Measurements from ENCODE around the gene PPDPF.

PPDPF gene

DNA sequence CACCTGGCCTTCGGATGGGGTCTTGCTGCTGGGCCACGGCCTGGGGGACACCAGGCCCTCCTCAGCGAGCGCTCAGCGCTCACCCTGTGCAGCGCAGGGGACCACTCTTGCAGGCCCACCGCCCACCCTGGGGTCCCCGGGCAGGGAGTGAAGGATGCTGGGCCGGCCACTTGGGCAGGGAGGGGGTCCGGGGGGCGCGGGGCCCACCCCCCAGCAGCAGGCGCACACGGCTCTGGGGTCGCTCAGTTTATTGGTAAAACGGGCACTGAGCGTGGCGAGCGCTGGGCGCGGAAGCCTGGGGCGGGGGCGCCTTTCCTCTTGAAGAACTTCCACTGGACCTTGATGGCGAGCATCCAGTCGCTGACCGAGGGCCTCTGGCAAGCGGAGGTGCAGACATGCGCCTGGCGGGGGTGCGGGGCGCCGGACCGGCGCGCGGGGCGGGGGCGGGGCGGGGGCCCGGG is 32.8 kb upstream of the PPDPF start:
- no peak for DNase-seq (ENCODE audit: low read depth in 2 of 2)

DNA sequence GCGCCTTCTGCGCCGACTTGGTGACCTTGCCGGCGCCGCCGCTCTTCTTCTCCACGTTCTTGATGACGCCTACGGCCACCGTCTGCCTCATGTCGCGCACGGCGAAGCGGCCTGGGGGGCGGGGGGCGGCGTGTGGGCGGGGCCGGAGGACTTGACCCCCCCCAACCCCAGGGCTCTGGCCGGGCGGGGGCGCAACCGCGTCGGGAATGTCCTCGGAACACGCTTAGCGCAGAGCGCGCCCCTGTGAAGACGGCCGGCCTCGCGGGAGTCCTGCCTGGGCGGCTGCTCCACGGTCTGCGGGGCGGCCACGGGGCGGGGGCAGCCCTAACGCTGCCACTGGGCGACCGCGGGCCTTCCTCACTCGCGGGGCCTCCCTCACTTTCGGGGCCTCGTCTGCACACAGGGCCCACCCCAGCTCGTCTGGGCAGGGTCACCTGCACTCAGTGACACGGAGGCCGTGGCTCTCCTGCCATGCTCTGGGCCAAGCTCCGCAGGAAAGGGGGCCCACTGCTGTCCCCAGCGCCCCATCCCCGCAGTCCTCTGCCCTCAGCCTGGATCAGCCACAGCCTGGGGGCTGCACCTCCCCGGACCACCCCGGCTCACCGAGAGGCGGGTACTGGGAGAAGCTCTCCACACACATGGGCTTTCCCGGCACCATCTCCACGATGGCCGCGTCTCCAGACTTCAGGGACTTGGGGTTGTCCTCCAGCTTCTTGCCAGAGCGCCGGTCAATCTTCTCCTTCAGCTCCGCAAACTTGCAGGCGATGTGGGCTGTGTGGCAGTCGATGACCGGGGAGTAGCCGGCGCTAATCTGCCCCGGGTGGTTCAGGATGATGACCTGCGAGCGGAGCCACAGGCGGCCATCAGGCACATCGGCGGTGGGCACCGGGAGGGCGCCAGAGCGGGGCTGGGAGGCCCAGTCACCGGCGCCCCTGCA is 32.0 kb upstream of the PPDPF start:
- DNase-seq (ENCODE audit: low read depth in 2 of 2): no peak

DNA sequence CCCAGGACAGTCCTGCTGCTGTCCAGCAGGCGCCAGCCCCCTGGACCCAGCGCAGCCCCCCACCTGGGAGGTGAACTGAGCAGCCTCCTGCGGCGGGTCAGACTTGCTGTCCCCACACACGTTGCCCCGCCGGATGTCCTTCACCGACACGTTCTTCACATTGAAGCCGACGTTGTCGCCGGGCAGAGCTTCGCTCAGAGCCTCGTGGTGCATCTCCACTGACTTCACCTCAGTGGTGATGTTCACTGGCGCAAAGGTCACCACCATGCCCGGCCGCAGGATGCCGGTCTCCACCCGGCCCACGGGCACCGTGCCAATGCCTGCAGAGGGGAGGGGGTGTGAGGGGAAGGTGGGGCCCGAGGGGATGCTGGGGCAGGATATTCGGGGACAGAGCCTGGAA is 30.1 kb upstream of the PPDPF start:
- no peak for DNase-seq (ENCODE audit: low read depth in 2 of 2)

DNA sequence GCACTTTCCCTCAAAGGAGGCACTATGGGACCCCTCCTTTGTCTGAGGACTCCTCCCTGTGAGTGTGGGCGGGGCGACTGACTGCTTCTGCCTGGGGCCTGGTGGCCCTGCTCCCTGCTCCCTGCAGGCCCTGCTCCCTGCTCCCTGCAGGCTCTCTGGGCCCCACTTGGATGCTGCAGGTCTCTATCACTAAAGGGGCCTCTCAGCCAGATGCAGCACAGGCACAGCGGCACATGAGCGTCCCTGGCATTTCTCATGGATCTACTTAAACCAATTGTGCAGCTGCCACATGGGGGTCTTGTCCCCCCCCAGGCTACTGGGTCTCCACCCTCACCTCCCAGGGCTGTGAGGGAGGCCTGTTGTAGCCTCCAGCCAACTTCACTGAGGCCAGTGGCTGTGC is 29.5 kb upstream of the PPDPF start:
- DNase-seq (ENCODE audit: low read depth in 2 of 2): no peak

DNA sequence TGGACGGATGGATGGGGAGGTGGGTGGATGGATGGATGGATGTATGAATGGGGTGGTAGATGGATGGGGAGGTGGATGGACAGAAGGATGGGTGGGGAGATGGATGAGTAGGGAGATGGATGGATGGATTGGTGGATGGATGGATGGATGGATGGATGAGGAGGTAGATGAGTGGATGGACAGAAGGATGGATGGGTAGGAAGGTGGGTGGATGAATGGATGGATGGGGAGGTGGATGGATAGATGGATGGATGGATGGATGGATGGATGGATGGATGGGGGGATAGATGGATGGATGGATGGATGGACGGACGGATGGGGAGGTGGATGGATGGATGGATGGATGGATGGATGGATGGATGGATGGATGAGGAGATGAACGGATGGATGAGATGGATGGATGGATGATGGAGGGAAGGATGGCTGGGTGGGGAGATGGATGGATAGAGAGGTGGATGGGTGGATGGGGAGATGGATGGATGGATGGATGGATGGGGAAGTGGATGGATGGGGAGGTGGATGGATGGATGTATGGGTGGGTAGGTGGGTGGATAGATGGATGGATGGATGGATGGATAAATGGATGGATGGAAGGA is 28.8 kb upstream of the PPDPF start:
- DNase-seq (ENCODE audit: low read depth in 2 of 2): no peak

DNA sequence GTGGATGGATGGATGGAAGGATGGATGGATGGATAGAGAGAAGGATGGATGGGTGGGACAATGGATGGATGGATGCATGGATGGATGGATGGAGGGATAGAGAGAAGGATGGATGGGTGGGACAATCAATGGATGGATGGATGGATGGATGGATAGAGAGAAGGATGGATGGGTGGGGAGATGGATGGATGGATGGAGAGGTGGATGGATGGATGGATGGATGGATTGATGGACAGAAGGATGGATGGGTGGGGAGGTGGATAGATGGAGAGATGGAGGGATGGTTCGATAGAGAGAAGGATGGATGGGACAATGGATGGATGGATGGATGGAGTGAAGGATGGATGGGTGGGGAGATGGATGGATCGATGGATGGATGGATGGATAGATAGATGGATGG is 28.0 kb upstream of the PPDPF start:
- no peak for DNase-seq (ENCODE audit: low read depth in 2 of 2)

DNA sequence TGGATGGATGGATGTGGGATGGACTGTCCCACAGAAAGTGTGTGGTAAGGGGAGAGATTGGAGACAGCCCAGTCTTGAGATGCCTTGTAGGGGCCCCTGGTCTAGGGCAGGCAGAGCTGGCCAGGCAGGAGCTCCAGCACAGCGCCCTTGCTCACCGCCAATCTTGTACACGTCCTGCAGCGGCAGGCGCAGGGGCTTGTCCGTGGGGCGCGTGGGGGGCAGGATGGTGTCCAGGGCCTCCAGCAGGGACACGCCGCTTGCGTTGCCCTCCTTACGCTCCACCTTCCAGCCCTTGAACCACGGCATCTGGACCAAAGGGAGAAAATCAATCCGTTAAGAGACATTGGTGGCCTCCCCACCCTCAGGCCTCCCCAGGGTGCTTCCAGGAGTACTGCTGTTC is 27.6 kb upstream of the PPDPF start:
- DNase-seq (ENCODE audit: low read depth in 2 of 2): no peak

DNA sequence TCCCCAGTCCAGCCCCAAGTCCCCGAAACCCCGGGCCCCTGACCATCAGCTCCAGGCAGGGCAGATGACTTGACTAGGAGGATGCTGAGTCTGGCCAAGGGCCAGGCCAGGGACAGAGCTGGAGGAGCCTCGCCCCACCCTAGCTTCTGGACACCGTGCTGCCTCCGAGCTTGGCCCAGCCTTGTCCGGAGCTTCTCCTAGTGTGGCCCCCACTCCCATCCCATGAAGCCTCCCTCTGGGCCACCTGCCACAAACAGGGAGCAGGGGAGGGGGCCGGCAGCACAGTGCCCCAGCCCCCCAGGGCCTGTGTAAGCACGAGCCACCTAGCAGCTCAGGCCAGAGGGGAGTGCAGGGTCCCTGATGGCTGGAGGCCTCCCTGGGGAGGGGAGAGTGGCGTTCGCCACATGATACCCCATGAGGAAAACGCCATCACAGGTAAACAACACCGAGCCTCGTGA is 27.0 kb upstream of the PPDPF start:
- DNase-seq (ENCODE audit: low read depth in 2 of 2): no peak

DNA sequence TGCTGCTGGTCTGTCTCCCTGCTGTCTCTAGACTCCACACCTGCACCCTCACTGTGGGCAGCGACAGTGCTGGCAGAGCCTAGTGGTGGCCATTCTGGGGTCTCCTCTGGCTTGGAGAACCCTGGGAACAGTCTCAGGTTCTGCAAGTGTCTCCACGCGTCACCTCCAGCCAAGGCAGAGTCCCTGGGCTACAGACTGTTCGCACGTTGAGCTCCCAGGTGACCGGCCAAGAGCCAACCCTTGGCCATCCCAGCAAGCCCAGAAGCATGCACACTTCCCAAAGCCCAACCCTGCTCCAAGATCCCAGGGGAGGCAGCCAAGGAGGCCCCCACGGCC is 26.5 kb upstream of the PPDPF start:
- DNase-seq (ENCODE audit: low read depth in 2 of 2): no peak

DNA sequence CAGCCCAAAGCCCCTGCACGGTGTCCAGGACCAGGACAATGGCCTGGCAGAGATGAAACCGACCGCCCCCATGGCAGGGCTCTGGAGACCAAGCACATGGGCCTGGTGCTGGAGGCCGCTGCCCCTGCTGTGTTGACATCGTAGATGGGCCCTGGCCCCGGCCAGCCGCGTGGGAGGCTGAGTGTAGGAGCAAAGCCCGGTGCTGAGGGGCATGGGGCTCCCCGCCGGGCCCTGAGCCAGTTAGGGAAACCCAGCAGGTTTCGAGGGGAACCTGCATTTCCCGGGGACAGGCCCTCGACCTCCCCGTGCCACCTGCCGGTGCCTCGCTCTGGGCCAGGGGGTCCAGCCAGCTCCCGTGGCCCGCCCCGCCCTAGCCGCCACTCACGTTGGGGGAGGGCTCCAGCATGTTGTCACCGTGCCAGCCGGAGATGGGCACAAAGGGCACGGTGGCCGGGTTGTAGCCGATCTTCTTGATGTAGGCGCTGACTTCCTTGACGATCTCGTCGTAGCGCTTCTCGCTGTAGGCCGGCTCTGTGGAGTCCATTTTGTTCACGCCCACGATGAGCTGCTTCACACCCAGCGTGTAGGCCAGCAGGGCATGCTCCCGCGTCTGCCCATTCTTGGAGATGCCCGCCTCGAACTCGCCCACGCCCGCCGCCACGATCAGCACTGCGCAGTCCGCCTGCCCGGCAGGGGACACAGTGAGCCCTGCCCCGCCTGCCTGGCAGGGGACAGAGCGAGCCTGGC is 26.0 kb upstream of the PPDPF start:
- DNase-seq (ENCODE audit: low read depth in 2 of 2): no peak

DNA sequence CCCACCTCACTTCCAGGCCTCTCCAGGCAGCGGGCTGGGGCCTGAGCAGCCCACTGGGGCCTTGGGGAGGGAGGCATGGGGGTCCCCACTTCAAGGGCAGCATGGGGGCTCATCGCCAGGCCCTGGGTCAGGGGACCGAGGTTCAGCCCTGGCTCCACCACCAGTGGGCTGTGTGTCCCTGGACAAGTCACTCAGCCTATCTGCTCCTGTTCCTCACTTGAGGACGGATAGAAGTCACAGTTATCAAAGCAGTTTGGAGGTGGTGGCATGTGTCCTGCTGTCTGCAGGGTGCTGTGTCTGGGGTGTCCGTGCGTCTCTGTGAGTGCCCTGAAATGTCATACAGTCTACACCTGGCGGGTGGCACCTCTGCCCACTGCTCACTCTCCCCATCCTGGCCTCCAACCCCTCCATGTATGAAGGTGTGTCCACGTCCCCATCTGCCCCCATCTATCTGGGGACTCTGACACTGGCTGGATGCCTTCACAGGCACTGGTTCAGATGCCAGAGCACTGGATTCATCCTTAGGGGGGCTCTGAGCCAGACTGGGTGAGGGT is 25.3 kb upstream of the PPDPF start:
- no peak for DNase-seq (ENCODE audit: low read depth in 2 of 2)

DNA sequence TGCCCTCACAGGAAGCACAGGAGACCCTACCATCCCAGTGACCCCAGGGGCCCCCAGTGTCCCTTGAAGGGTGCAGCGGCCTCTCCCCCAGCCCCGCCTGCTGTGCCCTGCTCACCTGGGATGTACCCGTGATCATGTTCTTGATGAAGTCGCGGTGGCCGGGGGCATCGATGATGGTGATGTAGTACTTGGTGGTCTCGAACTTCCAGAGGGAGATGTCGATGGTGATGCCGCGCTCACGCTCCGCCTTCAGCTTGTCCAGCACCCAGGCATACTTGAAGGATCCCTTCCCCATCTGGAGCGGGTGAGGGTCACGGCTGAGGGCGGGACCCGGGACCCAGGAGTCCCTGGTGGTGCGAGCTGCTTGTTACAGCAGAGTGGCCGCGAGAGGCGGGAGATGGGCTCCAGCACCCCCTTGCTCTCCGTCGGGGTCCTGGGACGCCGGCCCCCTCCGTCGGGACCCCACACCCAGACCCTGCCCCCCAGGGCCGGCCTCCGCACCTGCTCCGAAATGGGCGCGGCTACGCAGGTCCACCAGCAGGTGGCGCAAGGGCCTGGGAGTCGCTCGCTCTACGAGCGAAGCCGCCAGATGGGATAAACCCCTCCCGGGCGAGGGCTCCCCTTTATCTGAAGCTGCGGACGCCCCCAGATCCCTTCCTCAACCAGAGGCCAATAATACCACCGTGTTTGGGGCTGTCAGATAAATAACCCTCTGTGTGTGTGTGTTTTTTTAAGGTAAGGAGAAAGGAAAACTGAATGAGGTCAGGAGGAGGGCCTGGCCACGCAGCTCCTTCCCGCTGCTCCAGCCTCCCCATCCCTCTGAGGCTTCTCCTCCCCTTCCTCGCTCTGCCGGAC is 24.6 kb upstream of the PPDPF start:
- DNase-seq (ENCODE audit: low read depth in 2 of 2): peak; percentile 50 to 59

DNA sequence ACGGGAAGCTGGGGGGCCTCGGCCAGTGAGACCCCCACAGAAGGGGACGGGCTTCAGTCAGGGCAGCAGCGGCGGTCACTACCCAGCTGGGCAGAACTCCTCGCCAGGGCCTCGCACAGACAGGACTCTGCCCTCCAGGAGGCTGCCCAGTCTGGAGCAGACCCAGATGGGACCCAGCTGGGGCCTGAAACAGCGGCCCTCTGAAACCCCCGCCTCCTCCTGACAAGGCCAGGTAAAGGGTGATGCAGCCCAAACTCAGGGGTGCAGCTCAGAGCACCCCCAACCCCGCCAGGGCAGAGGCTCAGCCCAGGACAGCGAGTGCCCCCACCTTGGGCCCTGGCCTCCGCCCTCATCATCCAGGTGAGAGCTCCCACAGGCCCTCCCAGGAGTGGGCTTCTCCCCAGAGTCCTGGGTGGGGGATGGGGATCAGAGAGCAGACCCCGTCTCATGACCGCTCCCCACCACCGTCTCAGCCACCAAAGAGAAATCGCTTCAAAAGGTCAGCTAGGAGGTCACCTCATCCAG is 23.9 kb upstream of the PPDPF start:
- DNase-seq (ENCODE audit: low read depth in 2 of 2): no peak

DNA sequence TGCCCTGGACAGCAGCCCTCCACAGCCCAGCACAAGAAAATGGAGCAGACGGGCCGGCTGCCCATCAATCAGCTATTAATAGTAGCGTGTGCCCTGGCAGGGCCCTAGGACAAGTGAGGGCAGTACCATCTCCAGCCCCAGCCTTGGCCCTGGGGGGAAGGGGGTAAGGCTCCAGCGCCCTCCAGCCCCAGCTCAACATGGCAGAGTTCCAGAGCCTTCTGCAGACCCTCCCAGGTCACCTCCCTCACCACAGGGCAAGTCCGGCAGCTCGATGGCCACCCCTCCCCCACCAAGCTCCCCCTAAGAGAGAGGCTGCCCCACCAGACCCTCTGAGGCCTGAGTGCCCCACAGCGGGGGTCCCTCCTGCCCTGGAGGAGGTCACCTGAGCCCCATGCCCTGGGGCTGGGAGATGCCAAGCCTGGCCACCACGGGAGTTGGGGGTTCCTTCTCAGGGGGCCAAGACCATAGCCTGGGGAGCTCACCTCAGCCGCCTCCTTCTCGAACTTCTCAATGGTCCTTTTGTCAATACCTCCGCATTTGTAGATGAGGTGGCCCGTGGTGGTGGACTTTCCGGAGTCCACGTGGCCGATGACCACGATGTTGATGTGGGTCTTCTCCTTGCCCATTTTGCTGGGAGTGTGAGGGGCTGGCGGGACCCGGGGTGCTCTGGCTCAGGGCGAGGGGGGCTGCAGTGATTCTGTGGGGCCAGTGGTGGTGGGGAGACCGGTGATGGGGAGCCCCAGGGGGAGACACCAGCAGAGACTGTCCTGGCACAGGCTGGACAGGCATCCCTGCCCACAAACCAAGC is 23.2 kb upstream of the PPDPF start:
- no peak for DNase-seq (ENCODE audit: low read depth in 2 of 2)

DNA sequence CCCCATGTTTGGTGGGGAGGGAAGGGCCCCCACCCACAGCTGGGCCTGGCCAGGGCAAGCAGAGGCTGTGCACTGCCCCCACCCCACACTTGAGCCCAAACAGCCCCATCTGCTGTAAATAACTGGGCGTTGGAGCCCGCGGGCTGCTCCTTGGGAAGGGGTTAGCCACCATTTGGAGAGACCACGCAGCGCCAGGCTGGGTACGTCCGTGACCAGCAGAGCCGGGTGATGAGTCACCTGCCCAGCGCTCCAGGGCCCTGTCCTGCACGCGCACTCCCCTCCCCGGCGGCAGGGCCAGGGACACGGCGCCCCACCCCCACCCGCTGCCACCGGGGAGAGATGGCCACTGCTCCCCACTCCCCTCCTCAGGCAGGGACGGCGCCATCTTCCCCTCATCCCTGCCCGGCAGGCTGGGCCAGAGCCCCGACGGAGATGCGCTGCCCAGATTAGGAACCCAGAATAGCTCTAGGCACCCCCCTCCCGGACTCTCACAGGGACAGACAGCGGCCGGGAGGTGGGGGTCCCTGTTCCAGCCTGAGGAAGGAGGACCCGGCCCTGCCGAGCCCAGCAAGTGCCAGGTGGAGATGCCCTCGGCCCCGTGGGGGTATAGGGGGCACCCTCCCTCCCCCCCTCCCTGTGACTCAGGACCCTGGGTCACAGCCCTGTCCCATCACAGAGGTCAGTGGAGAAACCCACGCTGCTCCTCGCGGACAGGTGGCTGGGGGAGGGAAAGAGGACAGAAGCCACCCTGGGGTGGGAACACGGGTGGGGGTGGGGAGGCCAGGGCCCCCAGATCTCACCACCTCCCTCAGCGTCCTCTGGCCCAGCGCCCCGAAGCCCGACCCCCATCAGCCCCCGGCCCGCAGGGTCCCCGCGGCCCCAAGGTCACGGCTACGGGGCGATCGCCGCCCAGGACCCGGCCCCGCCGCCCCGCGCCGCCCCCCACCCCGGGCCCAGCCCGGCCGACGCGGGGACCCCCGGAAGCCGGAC is 22.3 kb upstream of the PPDPF start:
- no peak for DNase-seq (ENCODE audit: low read depth in 2 of 2)

DNA sequence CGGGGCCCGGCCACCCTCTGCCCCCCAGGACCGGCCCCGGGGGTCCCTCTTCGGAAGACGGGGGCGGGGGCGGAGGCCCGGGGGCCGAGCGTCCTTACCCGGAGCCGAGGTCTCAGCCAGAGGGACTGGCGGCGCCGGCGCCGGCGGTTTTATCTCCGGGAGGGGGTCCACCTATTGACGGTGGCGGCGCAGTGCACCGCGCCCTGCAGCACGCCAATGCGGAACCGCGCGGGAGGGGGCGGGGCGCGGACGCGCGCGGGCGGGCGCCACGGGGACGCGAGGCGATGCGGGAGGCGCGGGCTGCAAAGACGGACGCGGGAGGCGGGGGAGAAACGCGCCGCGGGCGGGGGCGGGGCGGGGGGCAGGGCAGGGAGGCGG is 21.6 kb upstream of the PPDPF start, which contains the start of gene EEF1A2:
EEF1A2 (minus strand) TSS at position 124 of the 378 bp plus-strand sequence. CDS start 1,320 bp downstream, outside the sequence.
- DNase-seq (ENCODE audit: low read depth in 2 of 2): no peak

DNA sequence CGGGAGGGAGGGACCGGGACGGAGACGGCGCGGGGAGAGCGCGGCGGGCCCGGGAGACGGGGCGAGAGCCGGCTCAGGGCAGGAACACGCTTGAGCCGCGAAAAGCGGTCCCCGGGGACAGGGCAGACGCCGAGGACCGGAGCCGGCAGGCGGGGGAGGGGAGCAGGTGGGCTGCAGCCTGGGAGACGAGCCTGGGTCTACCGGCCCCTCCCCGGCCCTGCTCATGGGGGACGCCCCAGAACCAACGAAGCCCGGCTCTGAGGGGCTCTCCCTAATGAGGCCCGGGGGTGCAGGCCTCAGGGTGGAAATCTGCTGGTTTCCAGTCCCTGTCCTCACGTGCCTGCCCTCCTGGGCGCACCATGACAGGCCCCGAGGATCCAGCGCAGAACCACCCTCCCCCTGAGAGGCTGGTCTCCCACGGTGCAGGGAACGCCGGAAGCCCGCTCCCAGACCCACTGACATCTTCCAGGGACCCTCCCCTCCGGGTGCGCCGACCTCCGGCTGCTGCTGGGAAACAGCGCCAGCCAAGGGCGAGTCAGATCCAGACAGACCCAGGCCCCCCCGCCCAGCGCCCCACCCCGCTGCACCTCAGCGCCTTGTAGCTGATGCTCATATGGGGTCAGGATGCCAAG is 21.1 kb upstream of the PPDPF start:
- DNase-seq (ENCODE audit: low read depth in 2 of 2): no peak

DNA sequence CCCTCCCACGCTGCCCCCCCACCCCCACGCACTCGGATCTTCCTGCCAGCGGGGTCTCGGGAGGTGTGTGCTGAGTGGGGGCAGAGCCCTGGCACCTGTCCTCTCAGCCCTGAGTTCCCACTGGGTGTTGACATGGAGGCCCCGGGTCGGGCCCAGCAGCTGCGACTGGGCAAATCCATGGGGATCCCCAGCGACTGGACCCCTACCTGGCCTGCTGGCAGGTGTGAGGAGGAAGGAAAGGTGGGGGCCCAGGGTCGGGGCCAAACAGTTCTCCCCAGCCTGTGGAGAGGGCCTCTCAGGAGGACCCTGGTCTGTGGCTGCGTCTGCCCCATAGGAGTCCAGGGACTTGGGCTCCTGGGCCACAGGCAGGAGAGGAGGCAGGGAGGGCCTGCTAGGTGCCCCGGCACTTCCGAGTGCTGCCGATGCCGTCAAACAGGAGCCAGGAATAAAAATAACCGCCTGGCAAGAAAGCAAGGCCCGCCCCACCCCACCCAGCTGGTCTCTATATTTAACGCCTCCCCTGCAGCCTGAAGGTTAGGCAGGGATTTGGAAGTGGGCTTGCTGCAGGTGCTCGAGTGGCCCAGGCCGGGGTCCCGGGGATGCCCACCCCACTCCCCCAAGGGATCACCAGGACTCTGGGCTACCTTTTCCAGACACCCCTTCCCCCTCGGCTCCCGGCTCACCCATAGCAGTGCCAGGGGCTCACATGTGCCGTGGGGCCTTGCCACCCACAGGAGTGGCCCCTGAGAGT is 20.2 kb upstream of the PPDPF start:
- DNase-seq (ENCODE audit: low read depth in 2 of 2): no peak

Measured in stimulated activated CD8-positive, alpha-beta memory T cell treated with anti-CD3 and anti-CD28 coated beads, Interleukin-15, amount 100 ng/mL, for 48 hours (primary cell).